HG03045 (cell line): ENCODE measurements around the gene TMEM185A.
A peak's percentile ranks its signal among the peaks of the same experiment; 100 is the strongest.
"Not testable (repeated sequence)": the region's sequence is repeated elsewhere in the genome, so short reads cannot be mapped to it uniquely, and the experiment has no call there.

Experiments used
- ATAC-seq: cut with Tn5 transposase; IDR thresholded peaks from one replicate; pipeline ENCODE4 v1.9.1; 2021; ENCODE audit warnings: mild to moderate bottlenecking, moderate library complexity; ENCODE audit not compliant: unreplicated experiment

TMEM185A gene

DNA sequence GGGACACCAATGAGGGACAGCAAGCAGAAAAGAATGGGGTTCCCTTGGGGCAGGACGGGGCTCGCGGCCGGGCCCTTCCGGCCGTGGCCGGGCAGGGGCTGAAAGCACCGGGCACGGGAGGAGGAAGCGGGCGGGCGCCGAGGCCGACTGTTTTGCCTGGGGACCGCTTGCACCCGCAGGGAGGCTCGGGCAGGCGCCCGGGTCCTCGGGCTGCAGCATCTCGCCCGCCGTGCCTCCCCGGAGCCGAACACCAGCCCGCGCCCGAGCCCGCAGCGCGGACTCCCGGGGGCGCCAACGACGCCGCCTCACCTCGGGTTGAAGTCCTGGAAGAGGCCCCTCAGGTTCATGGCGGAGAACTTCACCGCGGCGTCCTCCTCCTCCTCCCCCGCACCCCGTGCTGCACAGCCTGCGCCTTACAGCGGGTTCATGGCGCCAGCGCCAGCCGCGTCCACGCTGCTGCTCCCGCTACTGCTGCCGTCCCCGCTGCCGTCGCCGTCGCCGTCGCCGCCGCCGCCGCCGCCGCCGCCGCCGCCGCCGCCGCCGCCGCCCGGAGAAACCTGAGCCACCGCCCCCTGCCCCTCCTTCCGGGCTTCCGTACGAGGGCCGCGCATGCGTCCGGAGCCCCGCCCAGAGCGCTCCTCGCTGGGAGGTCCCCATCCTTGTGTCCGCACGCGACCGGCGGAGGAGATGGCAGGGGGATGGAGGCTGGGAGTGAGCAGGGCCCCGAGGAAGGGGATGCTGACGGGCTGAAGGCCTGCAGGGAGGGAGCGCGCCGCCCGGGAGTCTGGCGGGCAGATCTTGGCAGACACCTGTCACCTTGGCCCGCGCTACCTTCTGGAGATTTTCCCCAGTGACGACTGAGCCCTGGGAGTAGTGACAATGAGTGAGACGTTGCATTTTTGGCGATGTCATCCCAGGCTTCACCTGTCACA, at the start of gene TMEM185A:
TSS of gene TMEM185A (minus strand) at position 559 of the 932 bp plus-strand sequence. CDS start at position 347, 212 bp downstream.
- peak; percentile 92 for ATAC-seq

DNA sequence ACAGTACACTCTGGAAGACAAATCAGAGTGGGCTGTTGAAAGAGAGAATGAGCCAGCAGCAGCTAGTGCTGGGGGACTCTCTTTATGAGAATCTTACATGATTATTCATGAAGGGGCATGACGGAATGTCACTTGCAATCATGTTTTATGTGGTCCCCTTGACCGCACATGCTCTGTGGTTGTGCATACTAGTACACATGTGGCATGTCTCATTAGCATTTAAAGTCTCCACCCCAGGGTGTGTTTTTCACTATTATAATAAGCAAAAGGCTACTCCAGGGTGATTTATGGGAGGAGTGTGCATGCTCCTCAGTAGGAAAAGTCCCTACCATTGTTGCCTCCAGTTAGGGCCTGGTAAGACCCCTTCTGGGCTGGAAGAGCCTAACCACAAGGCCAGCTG, 49.6 kb upstream of the TMEM185A start:
- no peak for ATAC-seq

DNA sequence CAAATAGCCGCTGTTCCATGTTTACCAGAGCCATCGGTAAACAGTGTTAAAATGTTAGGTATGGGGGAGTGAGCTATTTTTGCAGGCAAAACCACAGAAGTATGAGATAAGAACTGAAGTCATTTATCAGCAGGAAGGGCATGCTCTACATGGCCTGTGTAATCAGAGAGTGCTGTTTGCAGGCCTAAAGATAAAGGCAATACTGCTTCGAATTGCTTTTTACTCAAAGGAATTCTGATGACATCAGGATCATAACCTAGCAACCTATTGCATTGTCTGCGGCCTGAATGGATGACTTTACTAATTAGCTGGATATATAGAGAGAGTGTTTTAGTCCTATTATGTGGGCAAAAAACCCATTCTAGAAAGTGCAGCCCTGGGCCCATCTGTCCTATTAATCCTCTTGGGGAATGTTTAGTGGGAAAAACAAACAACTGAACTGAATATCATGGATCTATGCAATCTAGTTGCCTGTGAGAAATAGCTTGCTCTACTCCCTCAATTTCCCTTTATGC, 47.6 kb upstream of the TMEM185A start:
- not testable (repeated sequence) for ATAC-seq

DNA sequence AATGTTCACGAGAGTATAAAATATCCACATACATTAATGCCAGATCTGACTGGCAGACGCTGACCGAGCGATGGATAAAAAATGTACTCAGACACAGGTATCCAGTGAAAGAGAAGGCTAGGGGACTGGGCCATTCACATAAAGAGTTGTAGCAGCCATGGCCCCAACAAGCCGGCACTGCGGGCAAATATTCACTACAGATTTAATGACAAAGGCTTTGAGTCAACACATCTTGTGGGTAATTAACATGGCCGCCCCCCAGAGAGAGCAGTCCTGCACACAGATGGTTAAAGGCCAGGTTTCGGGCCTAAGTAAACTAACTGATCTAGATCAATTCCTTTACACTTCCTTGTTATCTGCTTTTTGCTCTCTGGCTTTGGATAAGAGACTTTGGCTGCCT, 44.0 kb upstream of the TMEM185A start:
- not testable (repeated sequence) for ATAC-seq

DNA sequence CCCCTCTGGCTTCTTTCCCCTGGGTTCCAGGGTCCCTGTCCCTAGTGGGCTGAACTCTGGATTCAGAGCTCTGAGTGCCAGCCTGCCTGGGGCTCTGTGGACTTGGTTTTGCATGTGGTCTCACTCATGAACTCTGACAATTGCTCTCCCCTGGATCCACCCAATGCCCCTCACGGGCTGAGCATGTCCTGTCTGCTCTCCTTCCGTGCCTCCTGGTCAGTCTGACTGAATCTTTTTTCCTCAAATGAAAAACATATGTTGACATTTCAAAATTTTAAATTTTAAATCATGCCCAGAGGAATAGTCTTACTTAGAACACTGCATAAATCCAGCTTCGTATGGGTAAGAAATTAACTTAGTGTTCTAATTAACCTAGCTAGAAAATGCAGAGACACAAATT, 43.5 kb upstream of the TMEM185A start:
- ATAC-seq = not testable (repeated sequence)

DNA sequence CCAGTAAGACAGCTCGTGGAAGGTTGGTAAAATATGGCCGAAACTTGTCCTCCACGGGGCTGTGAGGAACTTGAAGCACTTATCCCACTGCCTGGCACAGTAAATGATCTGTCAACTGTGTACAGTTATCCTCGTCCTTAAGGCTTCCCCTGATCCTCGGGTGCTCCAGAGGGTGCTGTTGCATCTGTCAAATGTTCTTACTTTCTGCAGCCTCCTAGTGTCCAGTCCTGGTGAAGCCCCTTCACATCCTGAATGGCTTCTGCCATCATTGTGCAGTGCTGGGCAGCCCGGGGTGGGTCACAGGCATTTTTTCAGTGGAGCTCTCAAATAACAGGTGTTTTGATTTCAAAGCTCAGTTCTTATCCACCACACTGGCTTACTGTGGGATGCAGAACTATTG, 29.0 kb upstream of the TMEM185A start:
- not testable (repeated sequence) for ATAC-seq

DNA sequence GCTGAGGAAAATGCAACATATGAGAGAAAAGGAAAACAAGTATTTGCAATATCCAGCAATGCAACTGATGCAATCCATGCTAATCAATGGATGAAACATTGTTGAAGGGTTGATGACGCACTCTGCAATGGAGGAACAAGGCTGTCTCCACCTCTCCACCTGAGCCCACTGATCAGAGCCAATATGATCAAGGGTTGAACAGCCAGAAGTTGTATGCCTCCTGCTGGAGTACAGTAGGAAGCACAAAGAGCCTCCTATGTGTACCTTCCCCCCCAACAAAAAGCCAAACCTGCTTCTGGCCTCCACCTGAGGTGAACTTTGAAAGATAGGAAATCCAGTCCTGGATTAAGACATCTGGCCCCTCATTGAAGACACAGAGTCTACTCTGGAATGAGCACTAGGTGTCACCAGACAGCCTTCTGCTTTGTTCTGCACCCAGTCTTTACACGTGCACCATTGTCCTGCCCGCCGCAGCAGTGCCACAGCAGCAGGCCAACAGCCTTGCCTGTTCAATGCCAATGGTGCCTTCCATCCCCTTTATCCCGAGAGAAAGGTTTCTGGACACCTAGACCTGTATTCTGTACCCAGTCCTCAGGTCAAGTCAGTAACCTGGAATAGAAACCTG, 24.8 kb upstream of the TMEM185A start:
- ATAC-seq = not testable (repeated sequence)

DNA sequence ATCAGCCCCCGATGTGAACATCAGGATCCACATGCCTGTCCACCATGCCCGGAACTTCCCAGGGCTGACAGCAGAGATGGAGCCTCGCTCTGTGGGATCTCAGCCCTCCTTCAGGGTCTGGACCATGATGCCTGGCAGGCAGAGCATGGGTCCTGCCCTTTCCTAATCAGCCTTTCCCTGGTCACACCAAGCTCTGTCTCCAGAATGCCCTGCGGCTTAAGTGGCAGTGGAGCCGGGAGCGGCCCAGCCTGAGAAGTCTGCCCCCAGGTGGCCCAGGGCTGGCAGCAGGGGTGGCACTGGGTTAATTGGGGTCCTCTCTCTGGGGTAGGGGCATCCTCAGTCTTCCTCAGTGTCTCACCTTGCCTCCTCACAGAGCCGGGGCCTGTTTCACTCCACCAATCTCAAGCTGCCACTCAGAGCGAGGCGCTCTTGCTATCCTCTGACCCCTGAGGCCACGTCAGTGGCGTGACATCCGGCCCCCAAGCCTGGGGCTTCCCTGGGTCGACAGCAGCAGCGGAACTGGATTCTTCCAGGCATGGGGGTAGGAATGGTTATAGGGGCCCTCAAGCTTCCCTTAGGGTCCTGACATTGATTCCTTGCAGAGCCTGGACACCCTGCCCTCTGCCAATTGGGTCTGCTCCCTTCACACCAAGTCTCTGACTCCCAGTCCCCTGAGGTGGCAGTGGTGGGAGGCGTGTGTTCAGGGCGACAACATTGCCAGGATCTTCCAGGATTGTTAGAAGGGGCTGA, 20.8 kb upstream of the TMEM185A start:
- no peak for ATAC-seq

DNA sequence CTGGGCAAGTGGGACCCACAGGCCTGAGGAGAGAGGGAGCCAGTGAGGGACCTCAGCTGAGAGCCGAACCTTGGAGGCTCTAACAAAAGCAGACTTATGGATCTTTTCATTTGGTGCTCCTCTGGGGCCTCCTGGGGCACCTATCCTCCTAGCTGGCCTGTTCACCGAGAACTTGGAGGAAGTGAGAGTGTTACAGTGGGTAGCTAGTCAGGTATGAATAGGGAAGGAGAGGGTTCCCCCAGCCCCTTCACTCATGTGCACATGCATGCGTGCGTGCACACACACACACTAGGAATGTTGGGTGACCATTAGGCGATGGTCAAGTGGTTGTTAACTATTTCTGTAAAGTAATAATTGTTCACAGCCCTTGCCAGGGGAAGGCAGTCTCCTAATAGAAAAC, 18.6 kb upstream of the TMEM185A start:
- no peak for ATAC-seq

DNA sequence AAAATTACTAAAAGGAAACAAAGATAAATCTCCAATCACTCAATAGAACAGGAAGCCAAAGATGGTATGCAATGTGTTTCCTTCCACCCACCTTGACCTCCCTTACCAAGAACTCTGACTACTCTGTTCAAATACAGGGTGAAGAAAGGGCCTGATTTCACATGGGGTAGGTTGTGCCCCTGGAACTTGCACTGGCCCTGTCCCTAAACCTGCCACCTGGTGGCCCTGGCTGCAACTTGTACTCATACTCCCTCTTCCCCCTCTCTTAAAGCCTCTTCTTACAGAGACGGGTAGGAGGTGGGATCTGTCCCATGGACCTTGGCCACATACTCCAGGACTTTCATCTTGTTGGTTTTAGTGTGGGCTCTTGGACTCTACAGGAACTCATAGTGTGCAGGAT, 17.3 kb upstream of the TMEM185A start:
- ATAC-seq = no peak

DNA sequence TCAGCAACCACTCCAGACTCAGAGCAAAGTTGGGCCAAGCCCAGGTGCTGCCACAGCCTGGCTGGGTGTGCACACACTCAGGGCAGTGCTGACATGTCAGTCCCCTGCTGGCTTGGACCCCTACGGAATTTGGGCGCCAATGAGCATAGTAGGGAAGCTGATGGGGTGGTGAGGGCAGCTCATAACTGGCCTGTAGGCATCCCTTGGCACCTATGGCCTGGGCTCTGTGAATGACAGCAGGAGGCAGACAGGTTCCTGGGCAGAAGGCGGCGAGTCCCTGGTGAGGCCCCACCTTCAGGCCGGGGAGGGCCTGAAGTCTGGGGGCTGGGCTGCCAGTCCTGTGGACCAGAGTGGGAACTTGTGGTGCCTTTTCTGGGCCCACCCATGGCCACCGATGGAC, 15.9 kb upstream of the TMEM185A start:
- ATAC-seq = no peak

DNA sequence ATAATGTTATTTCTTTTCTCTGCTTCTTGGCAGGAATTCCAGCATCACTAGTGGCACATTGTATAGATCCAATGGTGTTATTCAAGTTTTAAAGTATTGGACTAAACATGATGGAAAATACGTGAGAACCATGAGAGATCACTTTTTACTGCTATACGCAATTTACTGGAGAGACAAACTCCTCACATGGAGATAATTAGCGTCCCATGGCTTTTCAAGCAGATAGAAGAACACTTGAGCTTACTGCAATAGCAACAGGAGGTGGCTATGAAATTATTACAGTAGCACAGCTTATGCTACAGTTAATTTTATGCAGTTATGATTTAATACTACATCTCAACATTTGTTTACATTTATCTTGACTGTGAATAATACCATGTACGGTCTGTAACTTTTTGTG, 11.9 kb upstream of the TMEM185A start:
- no peak for ATAC-seq

DNA sequence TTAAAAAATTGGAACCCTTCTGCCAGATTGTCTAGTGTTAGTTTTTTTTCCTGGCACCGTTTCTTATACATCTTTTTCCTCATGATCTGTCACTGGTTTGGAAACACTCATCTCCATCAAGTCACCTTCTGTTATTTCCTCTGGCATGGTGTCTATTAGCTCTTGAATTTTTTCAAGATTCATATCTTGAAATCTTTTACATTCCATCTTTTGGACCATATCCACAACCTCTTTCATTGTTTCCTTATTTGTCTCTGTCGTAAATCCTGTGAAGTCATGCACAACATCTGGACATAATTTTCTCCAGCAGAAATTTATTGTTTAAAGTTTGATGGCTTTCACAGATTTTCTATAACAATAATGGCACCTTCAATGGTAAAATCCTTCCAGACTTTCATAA, 10.2 kb upstream of the TMEM185A start:
- ATAC-seq = no peak

DNA sequence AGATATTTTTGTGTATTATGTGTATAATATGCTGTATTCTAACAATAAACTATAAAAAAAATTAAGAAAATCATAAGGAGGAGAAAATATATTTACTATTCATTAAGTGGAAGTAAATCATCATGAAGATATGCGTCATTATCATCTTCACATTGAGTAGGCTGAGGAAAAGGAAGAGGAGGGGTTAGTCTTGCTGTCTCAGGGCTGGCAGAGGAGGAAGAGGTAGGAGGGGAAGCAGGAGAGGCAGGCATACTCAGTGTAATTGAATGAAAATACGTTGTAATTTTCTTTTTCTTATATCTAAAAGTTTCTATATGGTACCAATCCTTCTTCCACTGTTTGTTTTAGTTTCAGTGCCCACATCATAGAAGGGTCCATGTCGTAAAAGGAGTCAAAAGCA, 9.8 kb upstream of the TMEM185A start:
- ATAC-seq = no peak

DNA sequence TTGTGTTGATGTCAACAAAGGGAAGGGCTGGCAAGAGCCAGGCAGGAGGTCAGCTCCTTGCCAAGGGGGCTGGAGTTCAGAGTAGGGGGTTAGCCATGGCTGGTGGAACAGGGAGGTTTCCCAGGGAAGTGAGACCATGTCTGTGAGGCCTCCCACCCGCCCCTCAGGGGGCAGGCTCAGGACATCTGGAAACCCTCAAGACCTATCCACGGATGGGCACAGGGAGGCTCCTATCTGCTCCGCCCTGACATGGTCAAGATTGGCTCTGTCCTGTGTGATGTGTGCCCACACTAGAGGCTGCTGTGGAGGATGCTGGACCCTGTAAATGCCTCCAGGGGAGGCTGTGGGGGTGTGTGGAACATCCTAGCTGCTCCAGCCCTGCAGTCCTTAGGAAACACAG, 8.0 kb upstream of the TMEM185A start:
- ATAC-seq = no peak

DNA sequence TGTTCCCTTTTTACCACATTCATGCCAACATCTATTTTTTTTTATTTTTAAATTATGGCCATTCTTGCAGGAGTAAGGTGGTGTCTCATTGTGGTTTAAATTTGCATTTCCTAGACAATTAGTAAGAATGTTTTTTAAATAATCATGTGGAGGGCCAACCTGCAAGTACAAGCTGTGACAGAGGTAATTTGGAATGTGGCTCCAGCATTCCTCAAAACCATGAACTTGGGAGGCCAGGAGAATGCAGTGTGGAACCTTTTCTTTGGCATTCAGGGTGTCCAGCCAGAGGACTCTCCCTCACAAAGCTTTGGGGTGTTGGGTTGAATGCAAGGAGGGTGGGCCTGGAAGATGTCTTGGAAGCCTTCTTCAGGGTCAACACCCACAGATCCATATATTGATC, 7.3 kb upstream of the TMEM185A start:
- no peak for ATAC-seq

DNA sequence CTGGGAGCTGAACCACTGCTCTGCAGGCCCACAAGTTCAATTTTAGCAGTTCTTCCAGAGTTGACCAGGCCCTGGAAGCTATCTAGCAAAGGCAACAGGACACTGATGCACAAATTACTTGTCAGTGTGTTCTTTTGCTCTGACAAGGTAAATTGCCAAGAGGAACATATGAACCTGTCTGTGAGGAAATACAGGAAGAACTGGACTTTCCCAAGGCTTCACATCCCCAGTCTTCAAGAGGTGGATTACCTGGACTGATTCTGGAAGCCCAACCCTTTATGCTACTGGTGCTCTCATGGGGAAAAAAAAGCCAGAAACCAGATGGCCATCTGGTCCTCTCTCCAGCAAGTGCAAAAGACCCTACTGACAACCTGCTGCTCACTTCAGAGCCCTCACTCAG, 1.9 kb upstream of the TMEM185A start:
- no peak for ATAC-seq

DNA sequence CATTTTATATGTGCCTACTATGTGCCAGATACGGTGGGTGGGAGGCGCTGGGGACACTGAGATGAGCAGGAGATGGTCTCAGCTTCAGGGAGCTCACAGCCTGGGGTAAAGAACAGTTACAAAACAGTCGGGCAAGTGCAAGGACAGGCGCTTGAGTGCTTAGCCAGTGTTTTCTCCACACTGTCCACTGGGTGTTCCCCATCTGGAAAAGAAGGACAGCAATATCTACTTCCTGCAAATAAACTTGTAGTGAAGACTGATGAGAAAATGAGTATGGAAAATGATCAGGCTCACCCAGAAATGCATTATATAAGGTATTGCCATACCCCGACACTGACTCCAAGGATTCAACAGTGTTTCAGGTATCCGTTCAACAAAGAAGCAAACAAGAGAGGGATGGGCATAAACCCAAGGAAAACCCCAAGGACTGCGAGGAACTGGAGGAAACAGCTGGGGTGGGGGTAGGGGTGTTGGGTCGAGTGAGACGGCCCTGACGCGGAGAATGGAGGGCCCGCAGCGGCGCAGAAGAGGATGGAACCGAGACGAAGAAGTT, 835 bp downstream of the TMEM185A start:
- ATAC-seq = no peak

DNA sequence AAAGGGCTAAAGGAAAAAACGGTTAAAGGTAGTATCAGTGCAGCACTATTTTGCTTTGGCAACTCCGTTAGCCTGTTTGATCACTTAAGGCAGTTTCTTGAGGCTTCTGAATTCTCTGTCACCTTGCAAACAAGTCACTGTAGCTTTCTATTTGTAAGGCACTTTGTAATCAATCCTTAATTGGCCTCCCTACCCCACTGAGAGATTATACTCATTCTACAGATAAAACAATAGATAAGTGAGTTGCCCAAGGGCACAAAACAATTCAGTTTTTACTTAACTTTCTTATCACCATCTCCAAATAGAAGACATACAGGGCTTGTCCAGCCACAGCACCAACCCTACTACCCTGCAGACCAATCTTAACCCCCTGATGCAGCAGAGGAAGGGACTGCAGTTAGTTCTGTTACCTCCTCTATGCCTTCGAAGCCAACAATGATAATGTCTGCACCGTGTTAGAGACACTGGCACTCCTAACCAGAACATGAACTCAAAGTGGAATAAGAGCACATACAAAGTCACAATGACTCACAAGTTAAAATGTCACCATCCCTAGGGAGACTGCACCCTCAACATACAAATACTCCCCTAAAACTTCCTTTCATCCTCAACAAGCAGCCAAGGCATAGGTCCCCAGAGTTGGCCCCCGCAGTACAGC, 1.7 kb downstream of the TMEM185A start:
- ATAC-seq = no peak

DNA sequence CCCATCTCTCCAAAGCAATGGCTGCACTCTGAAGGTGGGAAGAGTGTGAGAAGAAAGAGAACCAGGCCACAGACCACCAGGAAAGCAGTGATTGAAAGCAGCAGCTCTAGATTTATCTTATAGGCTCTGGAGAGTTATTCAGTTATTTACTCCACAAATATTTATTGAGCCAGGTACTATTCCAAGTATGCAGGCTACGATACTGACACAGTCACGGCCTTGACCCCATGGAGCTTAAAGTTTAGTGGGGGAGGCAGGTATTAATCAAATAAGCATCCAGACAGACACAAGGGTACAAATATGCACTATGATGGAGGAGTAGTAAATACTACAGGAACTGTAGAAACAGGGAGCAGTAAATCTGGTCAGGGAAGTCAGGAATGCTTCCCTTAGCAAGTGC, 2.8 kb downstream of the TMEM185A start:
- no peak for ATAC-seq

DNA sequence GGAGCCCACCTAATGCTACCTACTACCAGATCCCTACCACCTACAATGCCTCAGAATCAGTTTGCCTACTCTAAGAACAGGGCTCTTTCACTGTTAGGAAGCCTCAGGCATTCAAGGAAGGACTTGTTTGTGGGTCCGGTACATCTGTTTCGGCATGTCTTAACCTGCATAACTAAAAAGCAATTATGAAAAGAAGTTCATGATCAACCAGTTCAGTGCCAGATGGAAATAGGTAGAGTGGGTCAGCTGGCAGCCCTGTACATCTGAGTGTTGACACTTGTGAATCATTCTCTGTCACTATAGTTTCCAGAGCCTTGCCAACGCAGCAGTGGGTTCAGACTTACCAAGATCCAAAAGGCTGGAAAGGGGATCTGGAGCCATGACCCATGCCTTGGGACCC, 3.3 kb downstream of the TMEM185A start:
- ATAC-seq = no peak
